Tongue (tissue), 2 donors: ENCODE measurements around the gene ZNRF1. TPM values are rescaled to one million over a fixed set of nuclear protein-coding genes. Genes with fewer than 3 reads are reported as not detected.
A peak's percentile ranks its signal among the peaks of the same experiment; 100 is the strongest.
"Not testable (repeated sequence)": the region's sequence is repeated elsewhere in the genome, so short reads cannot be mapped to it uniquely, and the experiment has no call there.

Experiments used
- DNase-seq: peaks from one replicate; pipeline ENCODE4 v3.0.0-alpha.2; 2015
- total RNA-seq: library from RNA; depleted of rRNA; stranded (reverse); fragments of >200 nt; gene quantifications from one replicate; pipeline ENCODE4 v1.2.3, GENCODE V29; 2014

The ZNRF1 gene
- 31.3 TPM for total RNA-seq

GRCh38 chr16:74998481-74999218 lies at the start of gene ZNRF1:
TSS of gene ZNRF1 (plus strand) at chr16:74999024. CDS start at chr16:74999672, 648 bp downstream.
- peak; percentile 90 for DNase-seq

- no peak for DNase-seq
Observed at GRCh38 chr16:74949309-74949708, 49.5 kb upstream of the ZNRF1 start.

GRCh38 chr16:74950511-74950910 lies 48.3 kb upstream of the ZNRF1 start:
- DNase-seq = no peak

- DNase-seq = no peak
Observed at GRCh38 chr16:74951206-74951605, 47.6 kb upstream of the ZNRF1 start.

- DNase-seq = no peak
Observed at GRCh38 chr16:74951681-74952080, 47.1 kb upstream of the ZNRF1 start.

GRCh38 chr16:74954763-74955162 lies 44.1 kb upstream of the ZNRF1 start:
- DNase-seq = no peak

- no peak for DNase-seq
Observed at GRCh38 chr16:74973304-74973703, 25.5 kb upstream of the ZNRF1 start.

- no peak for DNase-seq
Observed at GRCh38 chr16:74975591-74975990, 23.2 kb upstream of the ZNRF1 start.

GRCh38 chr16:74982256-74982655 lies 16.6 kb upstream of the ZNRF1 start:
- no peak for DNase-seq

GRCh38 chr16:74984194-74984528 lies 14.7 kb upstream of the ZNRF1 start:
- no peak for DNase-seq

GRCh38 chr16:74984529-74985296 lies 14.1 kb upstream of the ZNRF1 start, which contains the start of gene WDR59:
TSS of gene WDR59 (minus strand) at chr16:74985123. CDS start at chr16:74985017, 106 bp downstream.
- peak; percentile 100 for DNase-seq

GRCh38 chr16:74987027-74987681 lies 11.7 kb upstream of the ZNRF1 start:
- DNase-seq = no peak

- not testable (repeated sequence) for DNase-seq
Observed at GRCh38 chr16:74989864-74990263, 9.0 kb upstream of the ZNRF1 start.

GRCh38 chr16:74990832-74991231 lies 8.0 kb upstream of the ZNRF1 start:
- DNase-seq = no peak

- DNase-seq = no peak
Observed at GRCh38 chr16:74991268-74991592, 7.6 kb upstream of the ZNRF1 start.

GRCh38 chr16:74991593-74992403 lies 7.0 kb upstream of the ZNRF1 start:
- no peak for DNase-seq

- DNase-seq = no peak
Observed at GRCh38 chr16:74995986-74996385, 2.8 kb upstream of the ZNRF1 start.

- DNase-seq = no peak
Observed at GRCh38 chr16:74997042-74997491, 1.8 kb upstream of the ZNRF1 start.

- peak; percentile 55 for DNase-seq
Observed at GRCh38 chr16:74999219-74999608, 390 bp downstream of the ZNRF1 start.

GRCh38 chr16:74999609-75000480 lies 1.0 kb downstream of the ZNRF1 start:
- DNase-seq = peak; percentile 44

- peak; percentile 40 for DNase-seq
Observed at GRCh38 chr16:75000481-75001081, 1.8 kb downstream of the ZNRF1 start.
